NB4 (cell line): Measurements from ENCODE around the gene PKD2.

Source experiments
- CTCF ChIP-seq: IDR thresholded peaks from one replicate; pipeline ENCODE4 v1.5.1; 2012; ENCODE audit warnings: low read depth, low read length
- MAX ChIP-seq: IDR thresholded peaks from 2 replicates; pipeline ENCODE4 v1.6.1; 2011; ENCODE audit warnings: low read depth, low read length
- MYC ChIP-seq: IDR thresholded peaks from 2 replicates; pipeline ENCODE4 v1.6.1; 2011; ENCODE audit warnings: low read depth, low read length
- POLR2A ChIP-seq: IDR thresholded peaks from 2 replicates; pipeline ENCODE4 v1.6.1; 2011; ENCODE audit warnings: mild to moderate bottlenecking; ENCODE audit not compliant: insufficient read length; ENCODE audit errors: extremely low read depth

- TF ChIP-seq CTCF = no peak
- TF ChIP-seq POLR2A = no peak
- no peak for TF ChIP-seq MYC
- TF ChIP-seq MAX = no peak
These were observed 62.6 kb downstream of the PKD2 start for GRCh38 chr4:88070031-88070430.
